H1 (cell line): ENCODE data around the gene HAGH. TPM values are rescaled to one million over a fixed set of nuclear protein-coding genes. Genes with fewer than 3 reads are reported as not detected.

Experiments
- CHD1 ChIP-seq: IDR thresholded peaks from 2 replicates; pipeline ENCODE4 v1.6.1; 2012; ENCODE audit warnings: low read depth, low read length, improper control_type of control experiment
- SP2 ChIP-seq: IDR thresholded peaks from 2 replicates; pipeline ENCODE4 v1.6.1; 2012; ENCODE audit warnings: mild to moderate bottlenecking, low read length, inconsistent platforms
- polyA plus RNA-seq, 7 experiments: library from polyadenylated mRNA; depleted of rRNA in 3 of 7; stranded (reverse) in 5 of 7; unstranded in 2 of 7; fragments of >200 nt in 5 of 7; fragments of 200-250 nt in 2 of 7; gene quantifications; 1 replicate in 5 of 7; 2 replicates in 1 of 7; 4 replicates in 1 of 7; pipeline versions ENCODE4 v1.2.1 to v1.2.3, GENCODE V29; 2011 to 2013; ENCODE audit warnings: missing spikeins in 2 of 7, mixed read lengths in 2 of 7
- total RNA-seq: library from RNA; stranded (reverse); fragmentation: NEBNext Ultra II Directional; extraction: Animal tissue kit (Norgen Biotek cat#: 25700); gene quantifications from 2 replicates; pipeline ENCODE4 v1.2.1, GENCODE V29; 2021
- TF ChIP-seq, protein P1 (sequence below): fragments of 300-600 bp; sonication (generic); IDR thresholded peaks from 2 replicates; pipeline ENCODE4 v1.7.1; 2012; ENCODE audit warnings: low read length, moderate library complexity, mild to moderate bottlenecking, inconsistent platforms; ENCODE audit not compliant: insufficient replicate concordance

HAGH gene
- total and polyA plus RNA-seq, 2 of the 8 experiments (the other 6 are each of a cell fraction or from before 2014, with no cell fraction given), result 28.7 to 40.6 TPM

- TF ChIP-seq, protein P1, sequence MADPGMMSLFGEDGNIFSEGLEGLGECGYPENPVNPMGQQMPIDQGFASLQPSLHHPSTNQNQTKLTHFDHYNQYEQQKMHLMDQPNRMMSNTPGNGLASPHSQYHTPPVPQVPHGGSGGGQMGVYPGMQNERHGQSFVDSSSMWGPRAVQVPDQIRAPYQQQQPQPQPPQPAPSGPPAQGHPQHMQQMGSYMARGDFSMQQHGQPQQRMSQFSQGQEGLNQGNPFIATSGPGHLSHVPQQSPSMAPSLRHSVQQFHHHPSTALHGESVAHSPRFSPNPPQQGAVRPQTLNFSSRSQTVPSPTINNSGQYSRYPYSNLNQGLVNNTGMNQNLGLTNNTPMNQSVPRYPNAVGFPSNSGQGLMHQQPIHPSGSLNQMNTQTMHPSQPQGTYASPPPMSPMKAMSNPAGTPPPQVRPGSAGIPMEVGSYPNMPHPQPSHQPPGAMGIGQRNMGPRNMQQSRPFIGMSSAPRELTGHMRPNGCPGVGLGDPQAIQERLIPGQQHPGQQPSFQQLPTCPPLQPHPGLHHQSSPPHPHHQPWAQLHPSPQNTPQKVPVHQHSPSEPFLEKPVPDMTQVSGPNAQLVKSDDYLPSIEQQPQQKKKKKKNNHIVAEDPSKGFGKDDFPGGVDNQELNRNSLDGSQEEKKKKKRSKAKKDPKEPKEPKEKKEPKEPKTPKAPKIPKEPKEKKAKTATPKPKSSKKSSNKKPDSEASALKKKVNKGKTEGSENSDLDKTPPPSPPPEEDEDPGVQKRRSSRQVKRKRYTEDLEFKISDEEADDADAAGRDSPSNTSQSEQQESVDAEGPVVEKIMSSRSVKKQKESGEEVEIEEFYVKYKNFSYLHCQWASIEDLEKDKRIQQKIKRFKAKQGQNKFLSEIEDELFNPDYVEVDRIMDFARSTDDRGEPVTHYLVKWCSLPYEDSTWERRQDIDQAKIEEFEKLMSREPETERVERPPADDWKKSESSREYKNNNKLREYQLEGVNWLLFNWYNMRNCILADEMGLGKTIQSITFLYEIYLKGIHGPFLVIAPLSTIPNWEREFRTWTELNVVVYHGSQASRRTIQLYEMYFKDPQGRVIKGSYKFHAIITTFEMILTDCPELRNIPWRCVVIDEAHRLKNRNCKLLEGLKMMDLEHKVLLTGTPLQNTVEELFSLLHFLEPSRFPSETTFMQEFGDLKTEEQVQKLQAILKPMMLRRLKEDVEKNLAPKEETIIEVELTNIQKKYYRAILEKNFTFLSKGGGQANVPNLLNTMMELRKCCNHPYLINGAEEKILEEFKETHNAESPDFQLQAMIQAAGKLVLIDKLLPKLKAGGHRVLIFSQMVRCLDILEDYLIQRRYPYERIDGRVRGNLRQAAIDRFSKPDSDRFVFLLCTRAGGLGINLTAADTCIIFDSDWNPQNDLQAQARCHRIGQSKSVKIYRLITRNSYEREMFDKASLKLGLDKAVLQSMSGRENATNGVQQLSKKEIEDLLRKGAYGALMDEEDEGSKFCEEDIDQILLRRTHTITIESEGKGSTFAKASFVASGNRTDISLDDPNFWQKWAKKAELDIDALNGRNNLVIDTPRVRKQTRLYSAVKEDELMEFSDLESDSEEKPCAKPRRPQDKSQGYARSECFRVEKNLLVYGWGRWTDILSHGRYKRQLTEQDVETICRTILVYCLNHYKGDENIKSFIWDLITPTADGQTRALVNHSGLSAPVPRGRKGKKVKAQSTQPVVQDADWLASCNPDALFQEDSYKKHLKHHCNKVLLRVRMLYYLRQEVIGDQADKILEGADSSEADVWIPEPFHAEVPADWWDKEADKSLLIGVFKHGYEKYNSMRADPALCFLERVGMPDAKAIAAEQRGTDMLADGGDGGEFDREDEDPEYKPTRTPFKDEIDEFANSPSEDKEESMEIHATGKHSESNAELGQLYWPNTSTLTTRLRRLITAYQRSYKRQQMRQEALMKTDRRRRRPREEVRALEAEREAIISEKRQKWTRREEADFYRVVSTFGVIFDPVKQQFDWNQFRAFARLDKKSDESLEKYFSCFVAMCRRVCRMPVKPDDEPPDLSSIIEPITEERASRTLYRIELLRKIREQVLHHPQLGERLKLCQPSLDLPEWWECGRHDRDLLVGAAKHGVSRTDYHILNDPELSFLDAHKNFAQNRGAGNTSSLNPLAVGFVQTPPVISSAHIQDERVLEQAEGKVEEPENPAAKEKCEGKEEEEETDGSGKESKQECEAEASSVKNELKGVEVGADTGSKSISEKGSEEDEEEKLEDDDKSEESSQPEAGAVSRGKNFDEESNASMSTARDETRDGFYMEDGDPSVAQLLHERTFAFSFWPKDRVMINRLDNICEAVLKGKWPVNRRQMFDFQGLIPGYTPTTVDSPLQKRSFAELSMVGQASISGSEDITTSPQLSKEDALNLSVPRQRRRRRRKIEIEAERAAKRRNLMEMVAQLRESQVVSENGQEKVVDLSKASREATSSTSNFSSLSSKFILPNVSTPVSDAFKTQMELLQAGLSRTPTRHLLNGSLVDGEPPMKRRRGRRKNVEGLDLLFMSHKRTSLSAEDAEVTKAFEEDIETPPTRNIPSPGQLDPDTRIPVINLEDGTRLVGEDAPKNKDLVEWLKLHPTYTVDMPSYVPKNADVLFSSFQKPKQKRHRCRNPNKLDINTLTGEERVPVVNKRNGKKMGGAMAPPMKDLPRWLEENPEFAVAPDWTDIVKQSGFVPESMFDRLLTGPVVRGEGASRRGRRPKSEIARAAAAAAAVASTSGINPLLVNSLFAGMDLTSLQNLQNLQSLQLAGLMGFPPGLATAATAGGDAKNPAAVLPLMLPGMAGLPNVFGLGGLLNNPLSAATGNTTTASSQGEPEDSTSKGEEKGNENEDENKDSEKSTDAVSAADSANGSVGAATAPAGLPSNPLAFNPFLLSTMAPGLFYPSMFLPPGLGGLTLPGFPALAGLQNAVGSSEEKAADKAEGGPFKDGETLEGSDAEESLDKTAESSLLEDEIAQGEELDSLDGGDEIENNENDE, result no peak
- TF ChIP-seq CHD1 (no peak), SP2 (no peak)
Measured at GRCh38 chr16:1772362-1772907, 54.2 kb downstream of the HAGH start, which contains the start of gene EME2 (continued).
